Measurements from ENCODE around the gene DNAJC5.
"Not testable (repeated sequence)": the region's sequence is repeated elsewhere in the genome, so short reads cannot be mapped to it uniquely, and the experiment has no call there.

DNAJC5 gene

DNA sequence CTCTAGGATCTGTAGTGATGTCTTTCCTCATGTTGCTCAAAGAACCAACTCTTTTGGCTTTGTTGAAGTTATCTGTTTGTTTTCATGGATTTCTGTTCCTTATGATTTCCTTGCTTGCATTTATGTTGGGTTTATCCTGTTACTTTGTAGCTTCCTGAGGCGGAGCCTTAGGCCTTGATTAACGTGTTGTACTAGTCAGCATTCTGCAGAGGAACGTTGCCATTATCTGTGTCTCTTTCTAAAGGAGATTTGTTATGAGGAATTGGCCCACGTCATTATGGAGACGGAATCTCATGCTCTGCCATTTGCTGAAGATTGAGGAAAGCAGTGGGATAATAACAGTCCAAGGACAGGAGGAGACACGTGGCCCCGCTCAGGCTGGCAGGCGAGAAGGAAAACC lies 31.4 kb downstream of the DNAJC5 start:
- TF ChIP-seq BACH2 (CRISPR knock-in tag; IDR thresholded peaks at IDR 0.05; ENCODE audit: borderline replicate concordance) (no peak), OSR1 (CRISPR knock-in tag; IDR thresholded peaks at IDR 0.05) (no peak), RARB (CRISPR knock-in tag; IDR thresholded peaks at IDR 0.05) (no peak), CSDC2 (CRISPR knock-in tag; IDR thresholded peaks at IDR 0.05) (no peak), GLIS3 (CRISPR knock-in tag; IDR thresholded peaks at IDR 0.05) (no peak), SNAI2 (CRISPR knock-in tag; IDR thresholded peaks at IDR 0.05) (no peak)
- TF ChIP-seq, protein P1, sequence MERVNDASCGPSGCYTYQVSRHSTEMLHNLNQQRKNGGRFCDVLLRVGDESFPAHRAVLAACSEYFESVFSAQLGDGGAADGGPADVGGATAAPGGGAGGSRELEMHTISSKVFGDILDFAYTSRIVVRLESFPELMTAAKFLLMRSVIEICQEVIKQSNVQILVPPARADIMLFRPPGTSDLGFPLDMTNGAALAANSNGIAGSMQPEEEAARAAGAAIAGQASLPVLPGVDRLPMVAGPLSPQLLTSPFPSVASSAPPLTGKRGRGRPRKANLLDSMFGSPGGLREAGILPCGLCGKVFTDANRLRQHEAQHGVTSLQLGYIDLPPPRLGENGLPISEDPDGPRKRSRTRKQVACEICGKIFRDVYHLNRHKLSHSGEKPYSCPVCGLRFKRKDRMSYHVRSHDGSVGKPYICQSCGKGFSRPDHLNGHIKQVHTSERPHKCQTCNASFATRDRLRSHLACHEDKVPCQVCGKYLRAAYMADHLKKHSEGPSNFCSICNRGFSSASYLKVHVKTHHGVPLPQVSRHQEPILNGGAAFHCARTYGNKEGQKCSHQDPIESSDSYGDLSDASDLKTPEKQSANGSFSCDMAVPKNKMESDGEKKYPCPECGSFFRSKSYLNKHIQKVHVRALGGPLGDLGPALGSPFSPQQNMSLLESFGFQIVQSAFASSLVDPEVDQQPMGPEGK (CRISPR knock-in tag; IDR thresholded peaks at IDR 0.05; ENCODE audit: borderline replicate concordance): no peak
- TF ChIP-seq, protein P2, sequence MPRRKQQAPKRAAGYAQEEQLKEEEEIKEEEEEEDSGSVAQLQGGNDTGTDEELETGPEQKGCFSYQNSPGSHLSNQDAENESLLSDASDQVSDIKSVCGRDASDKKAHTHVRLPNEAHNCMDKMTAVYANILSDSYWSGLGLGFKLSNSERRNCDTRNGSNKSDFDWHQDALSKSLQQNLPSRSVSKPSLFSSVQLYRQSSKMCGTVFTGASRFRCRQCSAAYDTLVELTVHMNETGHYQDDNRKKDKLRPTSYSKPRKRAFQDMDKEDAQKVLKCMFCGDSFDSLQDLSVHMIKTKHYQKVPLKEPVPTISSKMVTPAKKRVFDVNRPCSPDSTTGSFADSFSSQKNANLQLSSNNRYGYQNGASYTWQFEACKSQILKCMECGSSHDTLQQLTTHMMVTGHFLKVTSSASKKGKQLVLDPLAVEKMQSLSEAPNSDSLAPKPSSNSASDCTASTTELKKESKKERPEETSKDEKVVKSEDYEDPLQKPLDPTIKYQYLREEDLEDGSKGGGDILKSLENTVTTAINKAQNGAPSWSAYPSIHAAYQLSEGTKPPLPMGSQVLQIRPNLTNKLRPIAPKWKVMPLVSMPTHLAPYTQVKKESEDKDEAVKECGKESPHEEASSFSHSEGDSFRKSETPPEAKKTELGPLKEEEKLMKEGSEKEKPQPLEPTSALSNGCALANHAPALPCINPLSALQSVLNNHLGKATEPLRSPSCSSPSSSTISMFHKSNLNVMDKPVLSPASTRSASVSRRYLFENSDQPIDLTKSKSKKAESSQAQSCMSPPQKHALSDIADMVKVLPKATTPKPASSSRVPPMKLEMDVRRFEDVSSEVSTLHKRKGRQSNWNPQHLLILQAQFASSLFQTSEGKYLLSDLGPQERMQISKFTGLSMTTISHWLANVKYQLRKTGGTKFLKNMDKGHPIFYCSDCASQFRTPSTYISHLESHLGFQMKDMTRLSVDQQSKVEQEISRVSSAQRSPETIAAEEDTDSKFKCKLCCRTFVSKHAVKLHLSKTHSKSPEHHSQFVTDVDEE (CRISPR knock-in tag; IDR thresholded peaks at IDR 0.05): no peak
- ATAC-seq: no peak

DNA sequence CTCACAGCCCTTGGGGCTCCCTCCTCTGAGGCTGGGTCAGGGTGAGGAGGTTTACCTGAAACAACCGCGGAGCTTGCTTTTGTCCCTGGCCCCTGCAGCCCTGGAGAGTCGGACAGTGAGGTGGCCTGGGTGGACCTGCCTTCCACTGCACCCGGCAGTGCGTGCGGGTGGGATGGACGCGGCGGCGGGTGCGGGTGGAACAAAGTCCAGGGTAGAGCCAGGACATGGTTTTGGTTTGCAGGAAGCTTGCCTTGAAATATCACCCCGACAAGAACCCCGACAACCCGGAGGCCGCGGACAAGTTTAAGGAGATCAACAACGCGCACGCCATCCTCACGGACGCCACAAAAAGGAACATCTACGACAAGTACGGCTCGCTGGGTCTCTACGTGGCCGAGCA lies 34.1 kb downstream of the DNAJC5 start:
- ATAC-seq: no peak
- TF ChIP-seq ZNF565 (CRISPR knock-in tag; conservative IDR thresholded peaks at IDR 0.05; ENCODE audit: low read depth) (no peak), GLIS3 (CRISPR knock-in tag; IDR thresholded peaks at IDR 0.05) (no peak), SNAI2 (CRISPR knock-in tag; IDR thresholded peaks at IDR 0.05) (no peak), ZFP30 (CRISPR knock-in tag; IDR thresholded peaks at IDR 0.05) (no peak)
- TF ChIP-seq, protein P1 (CRISPR knock-in tag; IDR thresholded peaks at IDR 0.05; ENCODE audit: borderline replicate concordance): no peak
- TF ChIP-seq, protein P2 (CRISPR knock-in tag; IDR thresholded peaks at IDR 0.05): no peak

DNA sequence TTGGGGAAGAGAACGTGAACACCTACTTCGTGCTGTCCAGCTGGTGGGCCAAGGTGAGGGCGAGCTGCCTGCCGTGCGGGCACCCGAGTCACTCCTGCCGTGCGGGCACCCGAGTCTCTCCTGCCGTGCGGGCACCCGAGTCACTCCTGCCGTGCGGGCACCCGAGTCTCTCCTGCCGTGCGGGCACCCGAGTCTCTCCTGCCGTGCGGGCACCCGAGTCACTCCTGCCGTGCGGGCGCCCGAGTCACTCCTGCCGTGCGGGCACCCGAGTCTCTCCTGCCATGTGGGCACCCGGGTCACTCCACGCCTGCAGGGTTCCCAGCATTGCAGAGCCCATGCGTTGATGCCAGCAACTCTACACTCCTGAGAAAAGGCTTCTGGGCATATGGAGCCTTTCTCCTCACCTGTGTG lies 34.6 kb downstream of the DNAJC5 start:
- not testable (repeated sequence) for ATAC-seq

DNA sequence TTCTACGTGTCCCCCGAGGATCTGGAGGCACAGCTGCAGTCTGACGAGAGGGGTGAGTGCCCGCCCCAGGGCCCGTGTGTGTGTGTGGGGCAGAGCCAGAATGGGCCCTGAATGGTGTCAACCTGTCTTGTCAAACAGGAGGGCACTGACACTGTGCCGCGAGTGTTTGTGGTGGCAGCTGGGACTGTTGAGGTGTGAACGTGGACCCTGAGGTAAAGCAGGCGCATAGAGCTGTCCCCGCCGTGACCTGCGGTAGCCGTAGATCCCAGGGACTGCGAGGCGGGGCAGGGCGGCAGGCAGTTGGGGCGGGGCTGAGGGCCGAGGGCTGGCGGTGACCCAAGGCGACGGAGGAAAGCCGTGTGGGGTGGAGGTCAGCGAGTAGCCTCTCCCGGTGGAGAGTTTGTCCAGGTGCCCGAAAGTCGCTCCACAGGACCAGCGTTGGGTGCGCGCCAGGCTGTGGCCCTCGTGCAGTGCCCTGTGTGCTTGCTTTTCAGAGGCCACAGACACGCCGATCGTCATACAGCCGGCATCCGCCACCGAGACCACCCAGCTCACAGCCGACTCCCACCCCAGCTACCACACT lies 36.1 kb downstream of the DNAJC5 start:
- no peak for ATAC-seq
- TF ChIP-seq, protein P2 (CRISPR knock-in tag; IDR thresholded peaks at IDR 0.05): no peak
- TF ChIP-seq GLIS3 (CRISPR knock-in tag; IDR thresholded peaks at IDR 0.05) (no peak), CSDC2 (CRISPR knock-in tag; IDR thresholded peaks at IDR 0.05) (no peak), ARNTL (CRISPR knock-in tag; IDR thresholded peaks at IDR 0.05; ENCODE audit: borderline replicate concordance, low read depth) (no peak), ZNF70 (CRISPR knock-in tag; IDR thresholded peaks at IDR 0.05) (no peak), ZFP30 (CRISPR knock-in tag; IDR thresholded peaks at IDR 0.05) (no peak)

All from SK-N-SH treated with all-trans-retinoic acid at 6 μM for 48 hours (cell line).